ENCODE measurements around the gene GRIN2C. TPM values are rescaled to one million over a fixed set of nuclear protein-coding genes. Genes with fewer than 3 reads are reported as not detected.
"Not testable (repeated sequence)": the region's sequence is repeated elsewhere in the genome, so short reads cannot be mapped to it uniquely, and the experiment has no call there.

The GRIN2C gene
- 0.02 and 0.07 TPM in 2 replicates for total RNA-seq
- long read RNA-seq, result 0 reads

GRCh38 chr17:74859459-74860228, at the start of gene GRIN2C:
Gene GRIN2C (minus strand): TSS chr17:74859885. CDS start chr17:74855092, 4,793 bp downstream.
- H3K36me3 Mint-ChIP-seq (ENCODE audit: low read depth), result no peaks in the 10 kb centered on the region
- no peak within 1 kb of the TSS for H3K4me3 Mint-ChIP-seq
- H3K27me3 Mint-ChIP-seq (ENCODE audit: low read depth), result peaks cover 86% of the 10 kb centered on the region
- TF ChIP-seq, protein P1, sequence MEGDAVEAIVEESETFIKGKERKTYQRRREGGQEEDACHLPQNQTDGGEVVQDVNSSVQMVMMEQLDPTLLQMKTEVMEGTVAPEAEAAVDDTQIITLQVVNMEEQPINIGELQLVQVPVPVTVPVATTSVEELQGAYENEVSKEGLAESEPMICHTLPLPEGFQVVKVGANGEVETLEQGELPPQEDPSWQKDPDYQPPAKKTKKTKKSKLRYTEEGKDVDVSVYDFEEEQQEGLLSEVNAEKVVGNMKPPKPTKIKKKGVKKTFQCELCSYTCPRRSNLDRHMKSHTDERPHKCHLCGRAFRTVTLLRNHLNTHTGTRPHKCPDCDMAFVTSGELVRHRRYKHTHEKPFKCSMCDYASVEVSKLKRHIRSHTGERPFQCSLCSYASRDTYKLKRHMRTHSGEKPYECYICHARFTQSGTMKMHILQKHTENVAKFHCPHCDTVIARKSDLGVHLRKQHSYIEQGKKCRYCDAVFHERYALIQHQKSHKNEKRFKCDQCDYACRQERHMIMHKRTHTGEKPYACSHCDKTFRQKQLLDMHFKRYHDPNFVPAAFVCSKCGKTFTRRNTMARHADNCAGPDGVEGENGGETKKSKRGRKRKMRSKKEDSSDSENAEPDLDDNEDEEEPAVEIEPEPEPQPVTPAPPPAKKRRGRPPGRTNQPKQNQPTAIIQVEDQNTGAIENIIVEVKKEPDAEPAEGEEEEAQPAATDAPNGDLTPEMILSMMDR (conservative IDR thresholded peaks at IDR 0.05), result peak; percentile 65
- H3K9me3 Mint-ChIP-seq, result no peaks in the 10 kb centered on the region
- peaks cover 7% of the 10 kb centered on the region for H3K4me1 Mint-ChIP-seq
- no peak within 1 kb of the TSS for H3K27ac Mint-ChIP-seq (ENCODE audit: unreplicated experiment)
- DNase-seq (ENCODE audit: low read depth, low spot score), result peak; percentile 29

- not testable (repeated sequence) for H3K27ac Mint-ChIP-seq (ENCODE audit: unreplicated experiment); H3K9me3 Mint-ChIP-seq; H3K4me1 Mint-ChIP-seq; H3K36me3 Mint-ChIP-seq (ENCODE audit: low read depth); DNase-seq (ENCODE audit: low read depth, low spot score); H3K4me3 Mint-ChIP-seq
- H3K27me3 Mint-ChIP-seq (ENCODE audit: low read depth), result peaks cover 32% of the 10 kb centered on the region
Observed at GRCh38 chr17:74909097-74909496, 49.4 kb upstream of the GRIN2C start.

DNA sequence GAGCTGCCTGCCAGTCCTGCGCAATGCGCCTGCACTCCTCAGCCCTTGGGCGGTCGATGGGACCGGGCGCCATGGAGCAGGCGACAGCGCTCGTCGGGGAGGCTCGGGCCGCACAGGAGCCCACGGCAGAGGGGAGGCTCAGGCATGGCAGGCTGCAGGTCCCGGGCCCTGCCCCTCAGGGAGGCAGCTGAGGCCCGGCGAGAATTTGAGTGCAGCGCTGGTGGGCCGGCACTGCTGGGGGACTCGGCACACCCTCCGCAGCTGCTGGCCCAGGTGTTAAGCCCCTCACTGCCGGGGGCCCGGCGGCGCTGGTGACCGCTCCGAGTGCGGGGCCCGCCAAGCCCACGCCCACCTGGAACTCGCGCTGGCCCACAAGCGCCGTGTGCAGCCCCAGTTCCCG, 47.3 kb upstream of the GRIN2C start:
- TF ChIP-seq, protein P1 (conservative IDR thresholded peaks at IDR 0.05), result no peak
- Mint-ChIP-seq H3K36me3 (ENCODE audit: low read depth) (no peaks in the 10 kb centered on the region), H3K9me3 (peaks cover 3% of the 10 kb centered on the region), H3K27ac (ENCODE audit: unreplicated experiment) (no peak overlapping the region), H3K27me3 (ENCODE audit: low read depth) (peaks cover 36% of the 10 kb centered on the region), H3K4me1 (no peaks in the 10 kb centered on the region), H3K4me3 (no peak overlapping the region)
- no peak for DNase-seq (ENCODE audit: low read depth, low spot score)

- not testable (repeated sequence) for H3K36me3 Mint-ChIP-seq (ENCODE audit: low read depth); H3K27ac Mint-ChIP-seq (ENCODE audit: unreplicated experiment); DNase-seq (ENCODE audit: low read depth, low spot score); H3K4me3 Mint-ChIP-seq; H3K4me1 Mint-ChIP-seq; H3K9me3 Mint-ChIP-seq
- peaks cover 41% of the 10 kb centered on the region for H3K27me3 Mint-ChIP-seq (ENCODE audit: low read depth)
Observed at GRCh38 chr17:74906214-74906793, 46.6 kb upstream of the GRIN2C start.

DNA sequence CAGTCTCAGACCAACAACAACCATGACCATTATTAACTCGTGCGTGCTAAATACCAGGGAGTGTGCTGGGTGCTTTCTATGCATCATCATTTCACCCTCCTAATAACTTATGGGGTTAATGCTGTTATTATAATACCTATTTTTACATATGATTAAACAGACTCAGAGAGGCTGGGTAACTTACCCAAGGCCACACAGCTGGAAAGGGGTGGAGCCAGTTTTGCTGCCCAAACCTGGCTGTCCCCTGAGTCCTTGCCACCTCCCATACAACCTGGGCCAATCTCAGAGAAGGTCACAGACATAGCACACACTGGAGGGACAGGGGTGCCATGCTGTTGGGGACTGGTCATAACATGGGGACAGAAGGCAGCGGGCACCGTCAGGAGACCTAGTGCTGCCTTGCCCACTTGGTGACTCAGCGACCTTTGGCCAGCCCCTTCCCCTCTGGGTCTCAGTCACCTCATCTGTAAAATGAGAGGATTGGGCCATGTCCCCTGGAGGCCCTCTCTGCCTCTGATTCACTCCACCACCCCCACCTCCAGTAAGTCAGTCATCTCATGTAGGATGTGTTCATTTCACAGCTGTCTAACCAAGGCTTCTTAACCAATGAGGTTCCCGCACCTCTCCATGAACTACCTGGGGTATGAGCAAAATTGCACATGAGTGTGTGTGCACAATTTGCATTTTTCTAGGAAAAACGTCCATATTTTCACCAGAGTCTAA, 45.2 kb upstream of the GRIN2C start:
- Mint-ChIP-seq H3K36me3 (ENCODE audit: low read depth) (no peaks in the 10 kb centered on the region), H3K9me3 (peaks cover 3% of the 10 kb centered on the region), H3K4me3 (no peak overlapping the region), H3K27ac (ENCODE audit: unreplicated experiment) (no peak overlapping the region), H3K27me3 (ENCODE audit: low read depth) (peaks cover 37% of the 10 kb centered on the region), H3K4me1 (no peaks in the 10 kb centered on the region)
- DNase-seq (ENCODE audit: low read depth, low spot score), result no peak
- TF ChIP-seq, protein P1 (conservative IDR thresholded peaks at IDR 0.05), result no peak

GRCh38 chr17:74903671-74904070, 44.0 kb upstream of the GRIN2C start:
- no peak overlapping the region for H3K4me3 Mint-ChIP-seq
- no peak for DNase-seq (ENCODE audit: low read depth, low spot score)
- no peaks in the 10 kb centered on the region for H3K4me1 Mint-ChIP-seq
- H3K36me3 Mint-ChIP-seq (ENCODE audit: low read depth), result no peaks in the 10 kb centered on the region
- H3K27me3 Mint-ChIP-seq (ENCODE audit: low read depth), result peaks cover 34% of the 10 kb centered on the region
- H3K27ac Mint-ChIP-seq (ENCODE audit: unreplicated experiment), result peak overlapping the region; percentile 6
- TF ChIP-seq, protein P1 (conservative IDR thresholded peaks at IDR 0.05), result no peak
- peaks cover 3% of the 10 kb centered on the region for H3K9me3 Mint-ChIP-seq
